ENCODE results near the gene HSPG2.

Gene HSPG2

GRCh38 chr1:21916447-21917238, 20.5 kb downstream of the HSPG2 start:
- peak; percentile 27 for DNase-seq (ENCODE audit: low spot score)
- H3K4me1 ChIP-seq (ENCODE audit: insufficient read depth, poor library complexity, severe bottlenecking): peaks cover 7% of the 10 kb centered on the region
- H3K27ac ChIP-seq (ENCODE audit: poor library complexity, severe bottlenecking): no peak overlapping the region
- TF ChIP-seq, protein P1, sequence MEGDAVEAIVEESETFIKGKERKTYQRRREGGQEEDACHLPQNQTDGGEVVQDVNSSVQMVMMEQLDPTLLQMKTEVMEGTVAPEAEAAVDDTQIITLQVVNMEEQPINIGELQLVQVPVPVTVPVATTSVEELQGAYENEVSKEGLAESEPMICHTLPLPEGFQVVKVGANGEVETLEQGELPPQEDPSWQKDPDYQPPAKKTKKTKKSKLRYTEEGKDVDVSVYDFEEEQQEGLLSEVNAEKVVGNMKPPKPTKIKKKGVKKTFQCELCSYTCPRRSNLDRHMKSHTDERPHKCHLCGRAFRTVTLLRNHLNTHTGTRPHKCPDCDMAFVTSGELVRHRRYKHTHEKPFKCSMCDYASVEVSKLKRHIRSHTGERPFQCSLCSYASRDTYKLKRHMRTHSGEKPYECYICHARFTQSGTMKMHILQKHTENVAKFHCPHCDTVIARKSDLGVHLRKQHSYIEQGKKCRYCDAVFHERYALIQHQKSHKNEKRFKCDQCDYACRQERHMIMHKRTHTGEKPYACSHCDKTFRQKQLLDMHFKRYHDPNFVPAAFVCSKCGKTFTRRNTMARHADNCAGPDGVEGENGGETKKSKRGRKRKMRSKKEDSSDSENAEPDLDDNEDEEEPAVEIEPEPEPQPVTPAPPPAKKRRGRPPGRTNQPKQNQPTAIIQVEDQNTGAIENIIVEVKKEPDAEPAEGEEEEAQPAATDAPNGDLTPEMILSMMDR (IDR thresholded peaks at IDR 0.05; ENCODE audit: poor library complexity, severe bottlenecking): no peak
- no peaks in the 10 kb centered on the region for H3K9me3 ChIP-seq (ENCODE audit: severe bottlenecking)
- H3K27me3 ChIP-seq (ENCODE audit: insufficient read depth, poor library complexity, severe bottlenecking): no peaks in the 10 kb centered on the region
- H3K36me3 ChIP-seq (ENCODE audit: low read depth): peaks cover 9% of the 10 kb centered on the region
- H3K4me3 ChIP-seq (ENCODE audit: severe bottlenecking): no peak overlapping the region
- ATAC-seq (ENCODE audit: low read depth): no peak

DNA sequence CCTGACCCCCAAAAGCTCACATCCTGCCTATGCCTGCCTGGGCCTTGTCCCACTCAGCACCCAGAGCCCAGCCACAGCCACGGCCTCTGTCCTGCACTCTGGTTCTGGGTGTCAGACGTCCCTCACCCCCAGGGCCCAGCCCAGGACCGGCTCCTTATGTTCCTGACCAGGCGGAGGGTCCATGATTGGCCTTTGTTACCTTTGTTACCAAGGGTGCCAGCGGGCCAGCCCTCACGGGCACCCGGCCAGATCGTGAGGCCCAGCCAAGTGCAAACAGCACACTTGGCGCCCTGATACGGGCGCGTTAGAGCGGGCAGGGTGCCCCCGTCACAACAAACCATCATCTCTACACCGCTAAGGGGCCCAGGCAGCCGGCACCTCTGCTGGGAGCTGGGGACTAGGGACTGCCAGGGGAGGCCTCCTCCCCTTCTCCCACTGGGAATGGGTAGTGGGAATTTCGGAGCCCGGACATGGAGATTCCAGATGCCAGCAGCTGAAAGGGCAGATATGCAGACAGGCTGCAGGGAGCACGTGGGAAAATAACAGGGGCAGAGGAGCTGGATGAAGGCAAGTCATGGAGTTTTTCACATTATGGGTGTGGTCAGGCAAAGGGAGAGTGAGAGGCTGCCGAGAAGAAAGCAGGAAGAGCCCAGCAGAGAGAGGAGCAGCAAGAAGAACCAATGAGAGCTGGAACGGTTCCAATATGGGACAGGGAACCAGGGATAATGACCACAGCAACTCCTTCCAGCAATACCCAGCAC, 22.1 kb downstream of the HSPG2 start:
- Histone ChIP-seq H3K9me3 (ENCODE audit: severe bottlenecking) (peaks cover under 1% of the 10 kb centered on the region), H3K4me3 (ENCODE audit: severe bottlenecking) (no peak overlapping the region), H3K36me3 (ENCODE audit: low read depth) (peaks cover 15% of the 10 kb centered on the region), H3K27ac (ENCODE audit: poor library complexity, severe bottlenecking) (no peak overlapping the region), H3K4me1 (ENCODE audit: insufficient read depth, poor library complexity, severe bottlenecking) (peaks cover 7% of the 10 kb centered on the region), H3K27me3 (ENCODE audit: insufficient read depth, poor library complexity, severe bottlenecking) (no peaks in the 10 kb centered on the region)
- DNase-seq (ENCODE audit: low spot score) (peak; percentile 44), ATAC-seq (ENCODE audit: low read depth) (no peak)
- TF ChIP-seq, protein P1 (IDR thresholded peaks at IDR 0.05; ENCODE audit: poor library complexity, severe bottlenecking): no peak

DNA sequence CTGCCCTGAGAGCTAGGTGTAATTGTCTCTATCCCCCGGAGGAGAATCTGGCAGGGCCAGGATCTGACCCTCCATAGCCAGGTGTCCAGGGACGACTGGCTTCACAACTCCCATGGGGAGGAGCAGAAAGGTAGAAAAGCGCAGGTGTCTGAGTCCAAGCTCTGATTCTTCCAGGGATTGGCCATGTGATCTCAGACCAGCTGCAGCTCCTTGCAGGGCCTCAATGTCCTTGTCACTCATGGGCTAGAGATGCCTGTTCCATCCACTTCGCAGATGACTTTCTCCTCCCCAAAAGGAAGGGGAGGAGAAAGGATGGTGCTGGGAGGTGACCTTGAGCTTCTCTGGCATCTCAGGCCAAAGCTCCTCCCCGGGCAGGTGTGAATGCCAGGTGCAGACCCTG, 22.7 kb downstream of the HSPG2 start:
- Histone ChIP-seq H3K4me3 (ENCODE audit: severe bottlenecking) (no peak overlapping the region), H3K36me3 (ENCODE audit: low read depth) (peaks cover 15% of the 10 kb centered on the region), H3K4me1 (ENCODE audit: insufficient read depth, poor library complexity, severe bottlenecking) (peaks cover 2% of the 10 kb centered on the region), H3K27ac (ENCODE audit: poor library complexity, severe bottlenecking) (no peak overlapping the region), H3K9me3 (ENCODE audit: severe bottlenecking) (peaks cover 2% of the 10 kb centered on the region), H3K27me3 (ENCODE audit: insufficient read depth, poor library complexity, severe bottlenecking) (no peaks in the 10 kb centered on the region)
- ATAC-seq (ENCODE audit: low read depth): no peak
- DNase-seq (ENCODE audit: low spot score): no peak
- TF ChIP-seq, protein P1 (IDR thresholded peaks at IDR 0.05; ENCODE audit: poor library complexity, severe bottlenecking): no peak

GRCh38 chr1:21913763-21914162, 23.3 kb downstream of the HSPG2 start:
- ATAC-seq (ENCODE audit: low read depth) (no peak; the same call in 2 of the 3 replicates), DNase-seq (ENCODE audit: low spot score) (no peak)
- Histone ChIP-seq H3K27me3 (ENCODE audit: insufficient read depth, poor library complexity, severe bottlenecking) (no peaks in the 10 kb centered on the region), H3K9me3 (ENCODE audit: severe bottlenecking) (peaks cover 2% of the 10 kb centered on the region), H3K36me3 (ENCODE audit: low read depth) (peaks cover 15% of the 10 kb centered on the region), H3K4me3 (ENCODE audit: severe bottlenecking) (no peak overlapping the region), H3K27ac (ENCODE audit: poor library complexity, severe bottlenecking) (no peak overlapping the region), H3K4me1 (ENCODE audit: insufficient read depth, poor library complexity, severe bottlenecking) (no peaks in the 10 kb centered on the region)
- TF ChIP-seq, protein P1 (IDR thresholded peaks at IDR 0.05; ENCODE audit: poor library complexity, severe bottlenecking): no peak
